A549 (cell line): ENCODE results near the gene EMX2. TPM values are rescaled to one million over a fixed set of nuclear protein-coding genes. Genes with fewer than 3 reads are reported as not detected.

Experiments used
- ATAC-seq, 2 experiments: fragments of 200-7000 bp in 1 of 2; fragments of >200 bp in 1 of 2; cut with Nextera tagmentation in 1 of 2; cut with Tn5 transposase in 1 of 2; 3 replicates each; pipeline versions ENCODE4 v1.8.0 to v1.9.1; 2018 to 2020; ENCODE audit warnings: mild to moderate bottlenecking in 1 of 2, moderate library complexity in 1 of 2
- CTCF ChIA-PET: fragments of 300-600 bp; sonication (Branson Sonifier 250); formaldehyde crosslinking; extraction: SDS; loops from one replicate; lab custom pipeline; 2021; ENCODE audit warnings: antibody characterized with exemption, inconsistent platforms; lab: Yijun Ruan, JAX
- POLR2A ChIA-PET: fragments of 350-600 bp; formaldehyde crosslinking; extraction: SDS; loops from one replicate; lab custom pipeline; 2021; ENCODE audit warnings: antibody characterized with exemption, inconsistent platforms; lab: Yijun Ruan, JAX
- DNase-seq, 2 experiments: peaks; one replicate each; pipeline versions ENCODE4 v3.0.0 to v3.0.0-alpha.2; 2011 to 2016; ENCODE audit warnings: low read depth in 1 of 2, low spot score in 1 of 2
- FAIRE-seq: peaks from 2 replicates; lab custom pipeline; 2011; peaks lifted over from hg19 to GRCh38; lab: Jason Lieb, UNC
- H3K27ac ChIP-seq, 2 experiments: fragments of >200 bp; sonication (Bioruptor Twin); formaldehyde crosslinking; 3 replicates each; pipeline ENCODE4 v1.5.1; 2016 to 2017
- H3K4me1 ChIP-seq: fragments of >200 bp; sonication (Bioruptor Twin); formaldehyde crosslinking; 3 replicates; pipeline ENCODE4 v1.6.1; 2016
- H3K4me2 ChIP-seq: fragments of >200 bp; sonication (Bioruptor Twin); formaldehyde crosslinking; 3 replicates; pipeline ENCODE4 v1.6.1; 2016
- H3K4me3 ChIP-seq: fragments of >200 bp; sonication (Bioruptor Twin); formaldehyde crosslinking; 3 replicates; pipeline ENCODE4 v1.5.1; 2016
- H3K9me3 ChIP-seq: fragments of >200 bp; sonication (Bioruptor Twin); formaldehyde crosslinking; 3 replicates; pipeline ENCODE4 v1.6.1; 2016
- CBX8 ChIP-seq: fragments of 200-600 bp; sonication (generic); IDR thresholded peaks from 2 replicates; pipeline ENCODE4 v1.6.1; 2016
- CEBPB ChIP-seq, 2 experiments: fragments of >200 bp in 1 of 2; sonication (Bioruptor Twin) in 1 of 2; formaldehyde crosslinking in 1 of 2; IDR thresholded peaks; 2 replicates each; pipeline ENCODE4 v1.6.1; 2012 to 2016
- EHF ChIP-seq: fragments of 250-450 bp; sonication (Bioruptor Pico); IDR thresholded peaks from 2 replicates; pipeline ENCODE4 v1.5.0; 2020; ENCODE audit warnings: mild to moderate bottlenecking
- EP300 ChIP-seq, 2 experiments: fragments of >200 bp; sonication (Bioruptor Twin); formaldehyde crosslinking; IDR thresholded peaks; 2 replicates in 1 of 2; 3 replicates in 1 of 2; pipeline ENCODE4 v1.6.1; 2016 to 2017
- ESRRA ChIP-seq: fragments of 150-350 bp; IDR thresholded peaks from 2 replicates; pipeline ENCODE4 v1.6.1; 2014; ENCODE audit warnings: mild to moderate bottlenecking, low read length, borderline replicate concordance
- FOSB ChIP-seq: fragments of 250-450 bp; sonication (Bioruptor Pico); IDR thresholded peaks from 2 replicates; pipeline ENCODE4 v1.5.0; 2020; ENCODE audit warnings: mild to moderate bottlenecking, moderate library complexity
- FOSL2 ChIP-seq, 2 experiments: fragments of 450-650 bp in 1 of 2; fragments of >200 bp in 1 of 2; sonication (Bioruptor Twin) in 1 of 2; formaldehyde crosslinking; IDR thresholded peaks; 2 replicates each; pipeline versions ENCODE4 v1.5.0 to v1.6.1; 2016 to 2020; ENCODE audit warnings: mild to moderate bottlenecking in 1 of 2, moderate library complexity in 1 of 2
- FOXS1 ChIP-seq: fragments of 250-450 bp; sonication (Bioruptor Pico); IDR thresholded peaks from 2 replicates; pipeline ENCODE4 v1.5.0; 2020; ENCODE audit warnings: mild to moderate bottlenecking, moderate library complexity
- HDAC2 ChIP-seq: fragments of 200-600 bp; sonication (generic); IDR thresholded peaks from 2 replicates; pipeline ENCODE4 v1.6.1; 2016
- HEYL ChIP-seq: fragments of 250-450 bp; sonication (Bioruptor Pico); IDR thresholded peaks from 2 replicates; pipeline ENCODE4 v1.8.0; 2021; ENCODE audit warnings: mild to moderate bottlenecking, moderate library complexity
- HOXB5 ChIP-seq: fragments of 250-450 bp; sonication (Bioruptor Pico); IDR thresholded peaks from 2 replicates; pipeline ENCODE4 v1.5.0; 2020; ENCODE audit warnings: mild to moderate bottlenecking, moderate library complexity
- JUN ChIP-seq, 2 experiments: fragments of >200 bp; sonication (Bioruptor Twin); formaldehyde crosslinking; IDR thresholded peaks; 2 replicates in 1 of 2; 3 replicates in 1 of 2; pipeline ENCODE4 v1.6.1; 2016 to 2017
- KDM1A ChIP-seq: fragments of 200-600 bp; sonication (generic); IDR thresholded peaks from 2 replicates; pipeline ENCODE4 v1.6.1; 2016; ENCODE audit warnings: low read depth, mild to moderate bottlenecking
- MAFK ChIP-seq: fragments of 450-650 bp; IDR thresholded peaks from 2 replicates; pipeline ENCODE4 v1.6.1; 2014; ENCODE audit not compliant: partially characterized antibody
- MAX ChIP-seq: IDR thresholded peaks from 2 replicates; pipeline ENCODE4 v1.6.1; 2012
- MYC ChIP-seq: IDR thresholded peaks from 2 replicates; pipeline ENCODE4 v1.6.1; 2012; ENCODE audit warnings: mild to moderate bottlenecking, inconsistent platforms, low read length, improper control_type of control experiment, borderline replicate concordance
- NFE2L2 ChIP-seq: fragments of 150-350 bp; conservative IDR thresholded peaks from 2 replicates; pipeline ENCODE4 v1.6.1; 2014; ENCODE audit warnings: low read length
- NPAS2 ChIP-seq: fragments of 250-450 bp; sonication (Bioruptor Pico); IDR thresholded peaks from 2 replicates; pipeline ENCODE4 v1.8.0; 2022; ENCODE audit warnings: mild to moderate bottlenecking, moderate library complexity, borderline replicate concordance
- NR3C1 ChIP-seq: fragments of >200 bp; sonication (Bioruptor Twin); formaldehyde crosslinking; IDR thresholded peaks from 3 replicates; pipeline ENCODE4 v1.6.1; 2017
- RCOR1 ChIP-seq: fragments of 150-350 bp; IDR thresholded peaks from 2 replicates; pipeline ENCODE4 v1.6.1; 2014; ENCODE audit warnings: antibody characterized with exemption, low read length, low read depth
- RFX5 ChIP-seq: fragments of 450-650 bp; IDR thresholded peaks from 2 replicates; pipeline ENCODE4 v1.7.1; 2014; ENCODE audit warnings: antibody characterized with exemption, mild to moderate bottlenecking, moderate library complexity
- SMC3 ChIP-seq: fragments of >200 bp; sonication (Bioruptor Twin); formaldehyde crosslinking; IDR thresholded peaks from 3 replicates; pipeline ENCODE4 v1.6.1; 2018; ENCODE audit warnings: inconsistent platforms
- SREBF2 ChIP-seq: fragments of 450-650 bp; IDR thresholded peaks from 2 replicates; pipeline ENCODE4 v1.6.1; 2014; ENCODE audit warnings: mild to moderate bottlenecking, moderate library complexity
- TP53 ChIP-seq: fragments of 250-450 bp; sonication (Bioruptor Pico); IDR thresholded peaks from 2 replicates; pipeline ENCODE4 v1.5.0; 2021; ENCODE audit warnings: mild to moderate bottlenecking, moderate library complexity
- WGBS: methylation state at CpG from one replicate; pipeline ENCODE4 v1.1.6; 2017; ENCODE audit errors: missing lambda C conversion rate; 5-methylcytosine and 5-hydroxymethylcytosine counted together
- polyA plus RNA-seq, 4 experiments: library from polyadenylated mRNA; depleted of rRNA in 3 of 4; stranded (reverse); fragments of >200 nt; fragmentation: RNase III in 1 of 4; extraction: RNeasy Plus Mini Kit Qiagen cat#74134 plus additional on column Dnase treatment in 1 of 4; gene quantifications; 2 replicates in 3 of 4; 3 replicates in 1 of 4; pipeline ENCODE4 v1.2.3, GENCODE V29; 2011 to 2017
- TF ChIP-seq, protein P1 (sequence below): fragments of 250-450 bp; sonication (Bioruptor Pico); IDR thresholded peaks from 2 replicates; pipeline ENCODE4 v1.5.0; 2020; ENCODE audit warnings: low read depth, mild to moderate bottlenecking, moderate library complexity
- TF ChIP-seq, protein P2 (sequence below): fragments of 450-650 bp; IDR thresholded peaks from 2 replicates; pipeline ENCODE4 v1.6.1; 2014; ENCODE audit warnings: antibody characterized with exemption
- TF ChIP-seq, protein P3 (sequence below): fragments of 150-350 bp; IDR thresholded peaks from 2 replicates; pipeline ENCODE4 v1.6.1; 2014; ENCODE audit warnings: low read depth, mild to moderate bottlenecking, low read length

Gene EMX2
- polyA plus RNA-seq, 2 of the 4 experiments (the other 2 are of a cell fraction), result not detected

- Histone ChIP-seq H3K4me2 (no peak overlapping the region), H3K4me3 (no peak overlapping the region), H3K9me3 (no peaks in the 10 kb centered on the region), H3K27ac (no peak overlapping the region), H3K4me1 (no peaks in the 10 kb centered on the region)
- WGBS, result 16% methylated on average over 3 of the region's 3 CpGs
- ChIA-PET POLR2A (no interaction called here), CTCF (interaction anchor here (1.3 kb wide), 1 partner anchor 722 kb away, joined by 4 read pairs; no protein-coding TSS in a partner anchor)
- no peak for DNase-seq
- FAIRE-seq, result no peak
- no peak for ATAC-seq
- TF ChIP-seq, protein P1, sequence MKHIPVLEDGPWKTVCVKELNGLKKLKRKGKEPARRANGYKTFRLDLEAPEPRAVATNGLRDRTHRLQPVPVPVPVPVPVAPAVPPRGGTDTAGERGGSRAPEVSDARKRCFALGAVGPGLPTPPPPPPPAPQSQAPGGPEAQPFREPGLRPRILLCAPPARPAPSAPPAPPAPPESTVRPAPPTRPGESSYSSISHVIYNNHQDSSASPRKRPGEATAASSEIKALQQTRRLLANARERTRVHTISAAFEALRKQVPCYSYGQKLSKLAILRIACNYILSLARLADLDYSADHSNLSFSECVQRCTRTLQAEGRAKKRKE (CRISPR knock-in tag), result no peak
- TF ChIP-seq FOSL2 (IDR thresholded peaks at IDR 0.05), result no peak
- TF ChIP-seq FOSL2 (CRISPR knock-in tag; IDR thresholded peaks at IDR 0.05), result no peak
- no peak for TF ChIP-seq FOXS1 (CRISPR knock-in tag)
- TF ChIP-seq MAFK, result no peak
- TF ChIP-seq MAX, result no peak
- TF ChIP-seq EHF (CRISPR knock-in tag), result no peak
- no peak for TF ChIP-seq JUN (IDR thresholded peaks at IDR 0.05)
Observed at GRCh38 chr10:117519879-117520278, 22.7 kb upstream of the EMX2 start.

GRCh38 chr10:117530791-117531190 is 11.8 kb upstream of the EMX2 start:
- ChIA-PET CTCF (no interaction called here), POLR2A (no interaction called here)
- TF ChIP-seq FOSB (CRISPR knock-in tag) (no peak), TP53 (CRISPR knock-in tag) (no peak), CEBPB (IDR thresholded peaks at IDR 0.05) (no peak), HDAC2 (no peak), MYC (no peak), HOXB5 (no peak), KDM1A (no peak), NFE2L2 (no peak), NR3C1 (no peak), HEYL (CRISPR knock-in tag) (no peak), FOXS1 (CRISPR knock-in tag) (no peak), SMC3 (no peak), RFX5 (no peak), EP300 (IDR thresholded peaks at IDR 0.05) (no peak)
- TF ChIP-seq, protein P2, sequence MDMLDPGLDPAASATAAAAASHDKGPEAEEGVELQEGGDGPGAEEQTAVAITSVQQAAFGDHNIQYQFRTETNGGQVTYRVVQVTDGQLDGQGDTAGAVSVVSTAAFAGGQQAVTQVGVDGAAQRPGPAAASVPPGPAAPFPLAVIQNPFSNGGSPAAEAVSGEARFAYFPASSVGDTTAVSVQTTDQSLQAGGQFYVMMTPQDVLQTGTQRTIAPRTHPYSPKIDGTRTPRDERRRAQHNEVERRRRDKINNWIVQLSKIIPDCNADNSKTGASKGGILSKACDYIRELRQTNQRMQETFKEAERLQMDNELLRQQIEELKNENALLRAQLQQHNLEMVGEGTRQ, result no peak
- TF ChIP-seq, protein P3, sequence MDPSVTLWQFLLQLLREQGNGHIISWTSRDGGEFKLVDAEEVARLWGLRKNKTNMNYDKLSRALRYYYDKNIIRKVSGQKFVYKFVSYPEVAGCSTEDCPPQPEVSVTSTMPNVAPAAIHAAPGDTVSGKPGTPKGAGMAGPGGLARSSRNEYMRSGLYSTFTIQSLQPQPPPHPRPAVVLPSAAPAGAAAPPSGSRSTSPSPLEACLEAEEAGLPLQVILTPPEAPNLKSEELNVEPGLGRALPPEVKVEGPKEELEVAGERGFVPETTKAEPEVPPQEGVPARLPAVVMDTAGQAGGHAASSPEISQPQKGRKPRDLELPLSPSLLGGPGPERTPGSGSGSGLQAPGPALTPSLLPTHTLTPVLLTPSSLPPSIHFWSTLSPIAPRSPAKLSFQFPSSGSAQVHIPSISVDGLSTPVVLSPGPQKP, result no peak
- Histone ChIP-seq H3K27ac (no peak overlapping the region), H3K4me3 (no peak overlapping the region), H3K4me2 (no peak overlapping the region), H3K9me3 (no peaks in the 10 kb centered on the region), H3K4me1 (0 out of 3 replicates have a peak, but pooled peaks cover 8% of the 10 kb centered on the region)
- no peak for FAIRE-seq
- 50% methylated on average over 4 of the region's 4 CpGs for WGBS
- no peak for ATAC-seq
- DNase-seq, result no peak

DNA sequence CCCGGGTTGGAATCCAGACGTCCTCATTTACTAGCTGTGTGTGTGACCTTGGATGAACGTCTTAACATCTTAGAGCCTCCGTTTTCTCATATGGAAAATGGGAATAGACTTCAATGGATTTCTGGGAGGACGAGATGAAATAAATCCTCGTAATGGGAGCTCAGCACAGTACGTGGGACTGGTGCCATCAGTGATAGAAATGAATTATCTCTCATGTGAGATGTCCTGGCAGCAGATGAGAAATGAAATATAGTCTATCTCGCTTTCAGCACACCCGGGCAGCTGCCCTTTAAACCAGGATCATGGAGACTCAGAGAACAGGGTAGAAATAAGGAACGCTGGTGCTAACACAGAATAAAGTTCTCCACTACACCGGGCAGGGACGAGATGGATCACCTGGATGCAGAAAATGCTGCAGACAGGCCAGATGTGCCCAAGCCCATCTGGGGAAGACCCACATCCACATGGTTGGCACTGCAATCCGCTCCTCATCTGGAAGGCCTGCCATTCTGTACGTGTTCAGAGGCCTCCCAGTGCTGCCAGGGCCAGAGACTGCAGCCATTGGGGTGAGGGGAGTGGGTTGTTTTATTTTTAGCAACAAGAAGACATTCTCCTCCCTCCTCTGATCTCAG is 11.1 kb upstream of the EMX2 start:
- no peak for FAIRE-seq
- CTCF ChIA-PET, result no interaction called here

More for the DNA sequence above, 11.1 kb upstream of the EMX2 start:
- Histone ChIP-seq H3K4me2 (no peak overlapping the region), H3K27ac (no peak overlapping the region), H3K9me3 (no peaks in the 10 kb centered on the region)
- TF ChIP-seq RCOR1 (no peak), NR3C1 (no peak), JUN (IDR thresholded peaks at IDR 0.05) (no peak), MYC (no peak), CBX8 (no peak), FOSB (CRISPR knock-in tag) (no peak), SREBF2 (no peak), NPAS2 (CRISPR knock-in tag) (no peak), ESRRA (no peak), HOXB5 (no peak)
- TF ChIP-seq, protein P1 (CRISPR knock-in tag), result no peak
- TF ChIP-seq, all 56 proteins: peak for 0
- POLR2A ChIA-PET, result no interaction called here
- WGBS, result 21% methylated on average over 14 of the region's 14 CpGs
- Histone ChIP-seq H3K4me1 (0 out of 3 replicates have a peak, but pooled peaks cover 8% of the 10 kb centered on the region), H3K4me3 (no peak overlapping the region)
- DNase-seq (no peak), ATAC-seq (no peak)
